HL-60 (cell line): ENCODE data around the gene PIP4K2A.
A peak's percentile ranks its signal among the peaks of the same experiment; 100 is the strongest.

Source experiments
- DNase-seq, 2 experiments: peaks; one replicate each; pipeline ENCODE4 v3.0.0-alpha.2; 2010 to 2020; ENCODE audit warnings: low read depth in 1 of 2, low spot score in 1 of 2
- H3K27ac ChIP-seq: fragments of 250-450 bp; sonication (Bioruptor Pico); replicated peaks from 2 replicates; pipeline ENCODE4 v1.5.1; 2020; ENCODE audit warnings: mild to moderate bottlenecking, moderate library complexity
- H3K27me3 ChIP-seq: fragments of 250-450 bp; sonication (Bioruptor Pico); 2 replicates; pipeline ENCODE4 v1.5.1; 2021; ENCODE audit warnings: mild to moderate bottlenecking, moderate library complexity; ENCODE audit not compliant: insufficient read depth, poor library complexity, severe bottlenecking
- H3K4me3 ChIP-seq: replicated peaks from 2 replicates; pipeline ENCODE4 v1.5.1; 2011; ENCODE audit warnings: mild to moderate bottlenecking, control low read depth, low read length; ENCODE audit not compliant: insufficient read depth
- CTCF ChIP-seq: IDR thresholded peaks from one replicate; pipeline ENCODE4 v1.5.1; 2011; ENCODE audit warnings: low read length, control low read depth, inconsistent platforms; ENCODE audit not compliant: insufficient read depth
- GABPA ChIP-seq: IDR thresholded peaks from 2 replicates; pipeline ENCODE4 v1.6.1; 2012; ENCODE audit warnings: low read depth
- POLR2AphosphoS5 ChIP-seq: IDR thresholded peaks from 2 replicates; pipeline ENCODE4 v1.6.1; 2012; ENCODE audit warnings: low read depth
- REST ChIP-seq: IDR thresholded peaks from 2 replicates; pipeline ENCODE4 v1.6.1; 2012; ENCODE audit warnings: low read depth; ENCODE audit not compliant: insufficient replicate concordance
- SPI1 ChIP-seq: IDR thresholded peaks from 2 replicates; pipeline ENCODE4 v1.6.1; 2012; ENCODE audit warnings: low read depth, mild to moderate bottlenecking, borderline replicate concordance

Gene PIP4K2A

GRCh38 chr10:22541900-22542299 is 172.5 kb downstream of the PIP4K2A start:
- Histone ChIP-seq H3K4me3 (no peak overlapping the region), H3K27me3 (no peaks in the 10 kb centered on the region), H3K27ac (no peak overlapping the region)
- no peak for TF ChIP-seq CTCF
- no peak for TF ChIP-seq SPI1
- no peak for TF ChIP-seq POLR2AphosphoS5
- no peak for TF ChIP-seq GABPA
- no peak for DNase-seq

GRCh38 chr10:22539579-22540298 is 174.6 kb downstream of the PIP4K2A start:
- no peak overlapping the region for H3K27ac ChIP-seq
- DNase-seq = no peak
- H3K4me3 ChIP-seq = no peak overlapping the region
- no peak for TF ChIP-seq GABPA
- TF ChIP-seq POLR2AphosphoS5 = no peak
- TF ChIP-seq SPI1 = no peak
- no peak for TF ChIP-seq REST
- no peak for TF ChIP-seq CTCF
- no peaks in the 10 kb centered on the region for H3K27me3 ChIP-seq

- Histone ChIP-seq H3K4me3 (no peak overlapping the region), H3K27ac (no peak overlapping the region), H3K27me3 (no peaks in the 10 kb centered on the region)
- TF ChIP-seq POLR2AphosphoS5 = no peak
- peak; percentile 44; the same call in 1 of the 2 replicates for TF ChIP-seq SPI1
- peak in 1 of 2 experiments; percentile 4 for DNase-seq
These were observed 176.6 kb downstream of the PIP4K2A start for GRCh38 chr10:22537810-22538209.

GRCh38 chr10:22536620-22537019 is 177.8 kb downstream of the PIP4K2A start:
- H3K27ac ChIP-seq = no peak overlapping the region
- TF ChIP-seq SPI1 (no peak), GABPA (no peak)
- H3K27me3 ChIP-seq = no peaks in the 10 kb centered on the region
- no peak for DNase-seq
- no peak overlapping the region for H3K4me3 ChIP-seq

GRCh38 chr10:22534849-22535604 is 179.4 kb downstream of the PIP4K2A start:
- H3K27me3 ChIP-seq = no peaks in the 10 kb centered on the region

More at GRCh38 chr10:22534849-22535604, 179.4 kb downstream of the PIP4K2A start:
- H3K4me3 ChIP-seq = no peak overlapping the region
- no peak for TF ChIP-seq CTCF
- TF ChIP-seq GABPA = no peak
- TF ChIP-seq REST = no peak
- no peak for TF ChIP-seq POLR2AphosphoS5
- TF ChIP-seq SPI1 = no peak
- DNase-seq = no peak
- no peak overlapping the region for H3K27ac ChIP-seq
